ENCODE data around the gene MOCOS. TPM values are rescaled to one million over a fixed set of nuclear protein-coding genes. Genes with fewer than 3 reads are reported as not detected.

MOCOS gene
- total RNA-seq (5.8 TPM), polyA plus RNA-seq (ENCODE audit: insufficient read depth, low read depth, low replicate concordance) (1.1 TPM)
- long read RNA-seq, donor 1, full-length matches to known transcripts: 1 of 1 reads
- long read RNA-seq, donor 1, partial matches to known transcripts: 0 of 1 reads
- long read RNA-seq, donor 1, other reads (novel, unspliced or antisense): 0 of 1 reads
- long read RNA-seq, donor 2: 0 reads
- long read RNA-seq, donor 3: 0 reads
- long read RNA-seq, donor 4: 0 reads
- long read RNA-seq, donor 5: 0 reads
- long read RNA-seq, donor 6: 0 reads
- long read RNA-seq, donor 7, full-length matches to known transcripts: 5 of 12 reads
- long read RNA-seq, donor 7, partial matches to known transcripts: 1 of 12 reads
- long read RNA-seq, donor 7, other reads (novel, unspliced or antisense): 6 of 12 reads
- long read RNA-seq, donor 8: 0 reads
- long read RNA-seq, donor 9: 0 reads
- long read RNA-seq, donor 10: 0 reads

- peak within 1 kb of the TSS; percentile 65 to 86 (median 72) for H3K4me3 ChIP-seq (ENCODE audit: low read length in 3 of 3)
- peaks cover 0 to 5% (median 0%) of the 10 kb centered on the region in 3 donors for H3K4me1 ChIP-seq (ENCODE audit: control insufficient read depth in 2 of 3, insufficient read depth in 2 of 3, low read depth in 1 of 3, low read length in 3 of 3)
- intact Hi-C loops (cut with DNase I): no loop called here
- H3K9ac ChIP-seq (ENCODE audit: low read length in 3 of 3): peak within 1 kb of the TSS; percentile 27 to 67 (median 30)
- H3K36me3 ChIP-seq (ENCODE audit: control insufficient read depth in 2 of 3, insufficient read depth in 3 of 3, low read length in 3 of 3): no peaks in the 10 kb centered on the region
- H3K27me3 ChIP-seq (ENCODE audit: control insufficient read depth, insufficient read depth, low read length): no peaks in the 10 kb centered on the region
- DNase-seq (peak; percentile 79 to 92 (median 81)), FAIRE-seq (no peak)
- peak within 1 kb of the TSS; percentile 41 to 49 for H3K27ac ChIP-seq (ENCODE audit: low read depth in 2 of 2, low read length in 2 of 2)
- no peak for TF ChIP-seq CTCF (IDR thresholded peaks at IDR 0.05; ENCODE audit: borderline replicate concordance, extremely low read depth, insufficient read depth)
- H3K9me3 ChIP-seq (ENCODE audit: control insufficient read depth in 2 of 3, insufficient read depth in 1 of 3, low read length in 3 of 3): no peaks in the 10 kb centered on the region
Measured at GRCh38 chr18:36187193-36187825, at the start of gene MOCOS. Gene MOCOS (plus strand): TSS chr18:36187497. CDS start chr18:36187540, 43 bp downstream.

- FAIRE-seq (no peak), DNase-seq (peak in 3 of 5 donors; percentile 14 to 35 (median 19))
- TF ChIP-seq CTCF (IDR thresholded peaks at IDR 0.05; ENCODE audit: borderline replicate concordance, extremely low read depth, insufficient read depth): no peak
- Histone ChIP-seq H3K36me3 (ENCODE audit: control insufficient read depth in 2 of 3, insufficient read depth in 3 of 3, low read length in 3 of 3) (peaks cover 4 to 34% (median 23%) of the 10 kb centered on the region in 3 donors), H3K9me3 (ENCODE audit: control insufficient read depth in 2 of 3, insufficient read depth in 1 of 3, low read length in 3 of 3) (no peaks in the 10 kb centered on the region), H3K27ac (ENCODE audit: low read depth in 2 of 2, low read length in 2 of 2) (no peak overlapping the region), H3K4me1 (ENCODE audit: control insufficient read depth in 2 of 3, insufficient read depth in 2 of 3, low read depth in 1 of 3, low read length in 3 of 3) (no peaks in the 10 kb centered on the region), H3K4me3 (ENCODE audit: low read length in 3 of 3) (no peak overlapping the region), H3K9ac (ENCODE audit: low read length in 3 of 3) (no peak overlapping the region), H3K27me3 (ENCODE audit: control insufficient read depth, insufficient read depth, low read length) (no peaks in the 10 kb centered on the region)
- intact Hi-C loops (cut with DNase I): no loop called here
Measured at GRCh38 chr18:36139245-36139644, 48.1 kb upstream of the MOCOS start.

GRCh38 chr18:36141576-36141975, 45.7 kb upstream of the MOCOS start:
- FAIRE-seq: no peak
- intact Hi-C loops (cut with DNase I): no loop called here
- Histone ChIP-seq H3K4me1 (ENCODE audit: control insufficient read depth in 2 of 3, insufficient read depth in 2 of 3, low read depth in 1 of 3, low read length in 3 of 3) (no peaks in the 10 kb centered on the region), H3K4me3 (ENCODE audit: low read length in 3 of 3) (no peak overlapping the region), H3K9ac (ENCODE audit: low read length in 3 of 3) (no peak overlapping the region), H3K9me3 (ENCODE audit: control insufficient read depth in 2 of 3, insufficient read depth in 1 of 3, low read length in 3 of 3) (no peaks in the 10 kb centered on the region), H3K27me3 (ENCODE audit: control insufficient read depth, insufficient read depth, low read length) (no peaks in the 10 kb centered on the region), H3K36me3 (ENCODE audit: control insufficient read depth in 2 of 3, insufficient read depth in 3 of 3, low read length in 3 of 3) (peaks cover 6 to 51% (median 33%) of the 10 kb centered on the region in 3 donors), H3K27ac (ENCODE audit: low read depth in 2 of 2, low read length in 2 of 2) (no peak overlapping the region)
- no peak for DNase-seq
- no peak for TF ChIP-seq CTCF (IDR thresholded peaks at IDR 0.05; ENCODE audit: borderline replicate concordance, extremely low read depth, insufficient read depth)
